ENCODE measurements around the gene DPP10.

The DPP10 gene

GRCh38 chr2:114598329-114598728 is 155.9 kb downstream of the DPP10 start:
- no peak for DNase-seq (ENCODE audit: low read depth, low spot score)

- DNase-seq (ENCODE audit: low read depth, low spot score) = no peak
Observed at GRCh38 chr2:114609203-114609602, 166.8 kb downstream of the DPP10 start.

GRCh38 chr2:114609801-114610200 is 167.4 kb downstream of the DPP10 start:
- no peak for DNase-seq (ENCODE audit: low read depth, low spot score)

GRCh38 chr2:114610677-114611076 is 168.2 kb downstream of the DPP10 start:
- no peak for DNase-seq (ENCODE audit: low read depth, low spot score)

- DNase-seq (ENCODE audit: low read depth, low spot score) = no peak
Observed at GRCh38 chr2:114614592-114614991, 172.2 kb downstream of the DPP10 start.

- no peak for DNase-seq (ENCODE audit: low read depth, low spot score)
Observed at GRCh38 chr2:114628481-114628880, 186.0 kb downstream of the DPP10 start.

- DNase-seq (ENCODE audit: low read depth, low spot score) = no peak
Observed at GRCh38 chr2:114631146-114631545, 188.7 kb downstream of the DPP10 start.

- no peak for DNase-seq (ENCODE audit: low read depth, low spot score)
Observed at GRCh38 chr2:114642166-114642770, 199.8 kb downstream of the DPP10 start.

- no peak for DNase-seq (ENCODE audit: low read depth, low spot score)
Observed at GRCh38 chr2:114642988-114643553, 200.6 kb downstream of the DPP10 start.

- DNase-seq (ENCODE audit: low read depth, low spot score) = no peak
Observed at GRCh38 chr2:114651933-114652332, 209.5 kb downstream of the DPP10 start.

GRCh38 chr2:114659880-114660279 is 217.4 kb downstream of the DPP10 start:
- no peak for DNase-seq (ENCODE audit: low read depth, low spot score)

- no peak for DNase-seq (ENCODE audit: low read depth, low spot score)
Observed at GRCh38 chr2:114661971-114662939, 219.8 kb downstream of the DPP10 start.

GRCh38 chr2:114668415-114668814 is 226.0 kb downstream of the DPP10 start:
- DNase-seq (ENCODE audit: low read depth, low spot score) = no peak

- no peak for DNase-seq (ENCODE audit: low read depth, low spot score)
Observed at GRCh38 chr2:114683251-114683650, 240.8 kb downstream of the DPP10 start.

GRCh38 chr2:114684403-114684802 is 242.0 kb downstream of the DPP10 start:
- DNase-seq (ENCODE audit: low read depth, low spot score) = no peak

- no peak for DNase-seq (ENCODE audit: low read depth, low spot score)
Observed at GRCh38 chr2:114685102-114685501, 242.7 kb downstream of the DPP10 start.

- no peak for DNase-seq (ENCODE audit: low read depth, low spot score)
Observed at GRCh38 chr2:114688241-114688640, 245.8 kb downstream of the DPP10 start.

- DNase-seq (ENCODE audit: low read depth, low spot score) = no peak
Observed at GRCh38 chr2:114698520-114698919, 256.1 kb downstream of the DPP10 start.

GRCh38 chr2:114699423-114699944 is 257.0 kb downstream of the DPP10 start:
- no peak for DNase-seq (ENCODE audit: low read depth, low spot score)

- DNase-seq (ENCODE audit: low read depth, low spot score) = no peak
Observed at GRCh38 chr2:114700440-114700839, 258.0 kb downstream of the DPP10 start.

- DNase-seq (ENCODE audit: low read depth, low spot score) = no peak
Observed at GRCh38 chr2:114709936-114710850, 267.8 kb downstream of the DPP10 start.

Data from smooth muscle cell of the brain vasculature (primary cell).